ENCODE results near the gene GSDMA.

GSDMA gene

GRCh38 chr17:39925282-39926134 is 37.3 kb upstream of the GSDMA start:
- Histone ChIP-seq H3K36me3 (ENCODE audit: insufficient read depth, low read depth, low read length) (peaks cover 34% of the 10 kb centered on the region), H3K9me3 (ENCODE audit: insufficient read depth, low read depth, low read length) (no peaks in the 10 kb centered on the region), H3K9ac (ENCODE audit: low read depth, low read length) (peak overlapping the region; percentile 84; the same call in 1 of the 2 replicates), H3K27me3 (ENCODE audit: insufficient read depth, low read length) (no peaks in the 10 kb centered on the region), H3K4me1 (ENCODE audit: insufficient read depth, low read length) (peaks cover 4% of the 10 kb centered on the region; the same call in 1 of the 2 replicates), H3K4me3 (ENCODE audit: low read length) (no peak overlapping the region), H3K27ac (ENCODE audit: low read length) (no peak overlapping the region)

DNA sequence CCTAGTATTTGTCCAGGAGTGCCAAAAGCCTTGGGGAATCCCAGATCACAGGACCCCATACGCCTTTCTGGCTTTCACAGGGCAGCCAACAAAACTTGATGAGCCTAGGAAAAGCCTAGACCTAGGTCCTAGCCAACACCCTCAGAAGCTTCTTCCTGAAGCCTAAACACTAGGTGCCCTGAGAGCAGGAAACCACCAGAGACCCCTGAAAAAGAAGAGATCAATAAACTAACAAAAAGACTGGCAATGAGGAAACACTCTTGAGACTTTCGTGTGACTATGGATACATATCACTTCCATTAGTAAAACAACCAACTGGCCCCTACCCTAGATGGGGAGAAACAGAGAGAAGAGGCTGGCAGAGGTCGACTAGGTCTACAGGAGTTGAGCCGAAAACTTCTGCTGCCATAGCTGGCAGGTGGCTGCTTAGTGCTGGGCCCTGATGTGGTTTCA is 36.6 kb upstream of the GSDMA start:
- Histone ChIP-seq H3K9ac (ENCODE audit: low read depth, low read length) (peak overlapping the region; percentile 84; the same call in 1 of the 2 replicates), H3K27ac (ENCODE audit: low read length) (peak overlapping the region; percentile 72)

GRCh38 chr17:39926588-39927100 is 36.2 kb upstream of the GSDMA start:
- H3K9ac ChIP-seq (ENCODE audit: low read depth, low read length): peak overlapping the region; percentile 84; the same call in 1 of the 2 replicates
- H3K9me3 ChIP-seq (ENCODE audit: insufficient read depth, low read depth, low read length): no peaks in the 10 kb centered on the region
- H3K27ac ChIP-seq (ENCODE audit: low read length): peak overlapping the region; percentile 72
- peaks cover 4% of the 10 kb centered on the region; the same call in 1 of the 2 replicates for H3K4me1 ChIP-seq (ENCODE audit: insufficient read depth, low read length)
- no peaks in the 10 kb centered on the region for H3K27me3 ChIP-seq (ENCODE audit: insufficient read depth, low read length)
- peak overlapping the region; percentile 72 for H3K4me3 ChIP-seq (ENCODE audit: low read length)
- H3K36me3 ChIP-seq (ENCODE audit: insufficient read depth, low read depth, low read length): peaks cover 23% of the 10 kb centered on the region

More for the DNA sequence above, 36.6 kb upstream of the GSDMA start:
- Histone ChIP-seq H3K36me3 (ENCODE audit: insufficient read depth, low read depth, low read length) (peaks cover 28% of the 10 kb centered on the region), H3K9me3 (ENCODE audit: insufficient read depth, low read depth, low read length) (no peaks in the 10 kb centered on the region), H3K27me3 (ENCODE audit: insufficient read depth, low read length) (no peaks in the 10 kb centered on the region), H3K4me1 (ENCODE audit: insufficient read depth, low read length) (peaks cover 4% of the 10 kb centered on the region; the same call in 1 of the 2 replicates), H3K4me3 (ENCODE audit: low read length) (peak overlapping the region; percentile 72)

- H3K27me3 ChIP-seq (ENCODE audit: insufficient read depth, low read length): no peaks in the 10 kb centered on the region
- no peaks in the 10 kb centered on the region for H3K9me3 ChIP-seq (ENCODE audit: insufficient read depth, low read depth, low read length)
- peak within 1 kb of the TSS; percentile 72 for H3K27ac ChIP-seq (ENCODE audit: low read length)
- peak within 1 kb of the TSS; percentile 84; the same call in 1 of the 2 replicates for H3K9ac ChIP-seq (ENCODE audit: low read depth, low read length)
- peaks cover 4% of the 10 kb centered on the region; the same call in 1 of the 2 replicates for H3K4me1 ChIP-seq (ENCODE audit: insufficient read depth, low read length)
- peak within 1 kb of the TSS; percentile 72 for H3K4me3 ChIP-seq (ENCODE audit: low read length)
- H3K36me3 ChIP-seq (ENCODE audit: insufficient read depth, low read depth, low read length): peaks cover 16% of the 10 kb centered on the region
These were observed 35.5 kb upstream of the GSDMA start, which contains the start of the genes LRRC3C and ORMDL3 for GRCh38 chr17:39927101-39927928. Gene LRRC3C, plus strand, starts transcription at chr17:39927732. Its CDS starts 13,792 bp downstream, at chr17:39941524. Gene ORMDL3, minus strand, starts transcription at chr17:39927601. Its CDS starts 3,398 bp downstream, at chr17:39924203.

DNA sequence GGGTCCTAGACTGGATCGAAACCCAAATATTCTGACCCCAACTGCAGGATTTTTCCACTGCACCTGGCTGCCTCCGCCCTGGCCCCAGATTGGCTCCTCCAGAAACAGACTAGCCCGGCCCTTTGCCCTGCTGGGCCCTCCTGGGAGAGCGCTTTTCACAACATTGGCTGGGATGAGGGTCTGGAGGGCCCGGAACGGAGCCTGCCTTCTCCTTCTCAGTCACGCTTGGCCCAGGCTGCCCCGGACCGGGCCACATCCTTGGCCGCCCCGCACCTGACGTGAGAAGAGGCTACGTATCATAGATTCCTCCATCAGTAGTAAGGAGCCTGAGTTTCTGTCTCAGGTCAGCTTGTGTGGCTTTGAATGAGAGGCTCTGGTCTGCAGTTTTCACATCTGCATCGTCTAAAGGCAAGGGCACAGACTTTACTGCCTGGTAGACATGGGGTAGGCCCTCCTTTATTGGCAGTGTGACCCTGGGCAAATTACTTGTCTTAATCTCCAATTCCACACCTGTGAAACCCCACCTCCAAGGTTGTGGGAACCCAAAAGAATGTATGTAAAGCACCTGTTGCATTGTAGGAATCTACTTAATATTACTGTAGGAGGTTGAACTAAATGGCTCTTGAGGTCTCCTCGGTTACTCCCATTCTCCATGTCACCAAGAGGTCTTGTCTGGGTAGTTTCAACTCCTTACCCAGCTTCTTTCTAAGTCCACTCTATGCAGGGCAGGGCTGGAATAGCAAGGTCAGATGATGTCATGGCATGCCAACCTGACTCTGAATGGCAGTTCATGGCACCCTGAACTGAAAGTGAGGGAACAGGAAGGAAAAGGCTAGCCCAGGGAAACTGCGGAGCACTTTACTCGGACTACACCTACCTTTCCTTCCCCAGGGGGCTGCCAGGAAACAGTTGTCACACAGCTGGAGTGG is 34.6 kb upstream of the GSDMA start:
- no peaks in the 10 kb centered on the region for H3K27me3 ChIP-seq (ENCODE audit: insufficient read depth, low read length)
- H3K9ac ChIP-seq (ENCODE audit: low read depth, low read length): peak overlapping the region; percentile 64; the same call in 1 of the 2 replicates
- peaks cover 8% of the 10 kb centered on the region for H3K36me3 ChIP-seq (ENCODE audit: insufficient read depth, low read depth, low read length)
- H3K4me3 ChIP-seq (ENCODE audit: low read length): peak overlapping the region; percentile 72
- H3K9me3 ChIP-seq (ENCODE audit: insufficient read depth, low read depth, low read length): no peaks in the 10 kb centered on the region
- no peak overlapping the region for H3K27ac ChIP-seq (ENCODE audit: low read length)
- peaks cover 4% of the 10 kb centered on the region; the same call in 1 of the 2 replicates for H3K4me1 ChIP-seq (ENCODE audit: insufficient read depth, low read length)

GRCh38 chr17:39928858-39929645 is 33.8 kb upstream of the GSDMA start:
- no peaks in the 10 kb centered on the region for H3K9me3 ChIP-seq (ENCODE audit: insufficient read depth, low read depth, low read length)
- no peak overlapping the region for H3K9ac ChIP-seq (ENCODE audit: low read depth, low read length)
- H3K36me3 ChIP-seq (ENCODE audit: insufficient read depth, low read depth, low read length): no peaks in the 10 kb centered on the region
- H3K27ac ChIP-seq (ENCODE audit: low read length): no peak overlapping the region
- no peak overlapping the region for H3K4me3 ChIP-seq (ENCODE audit: low read length)
- H3K27me3 ChIP-seq (ENCODE audit: insufficient read depth, low read length): no peaks in the 10 kb centered on the region
- peaks cover 6% of the 10 kb centered on the region; the same call in 1 of the 2 replicates for H3K4me1 ChIP-seq (ENCODE audit: insufficient read depth, low read length)

- no peak overlapping the region for H3K4me3 ChIP-seq (ENCODE audit: low read length)
- H3K9ac ChIP-seq (ENCODE audit: low read depth, low read length): no peak overlapping the region
- peaks cover 8% of the 10 kb centered on the region; the same call in 1 of the 2 replicates for H3K4me1 ChIP-seq (ENCODE audit: insufficient read depth, low read length)
- no peaks in the 10 kb centered on the region for H3K9me3 ChIP-seq (ENCODE audit: insufficient read depth, low read depth, low read length)
- H3K27ac ChIP-seq (ENCODE audit: low read length): no peak overlapping the region
- no peaks in the 10 kb centered on the region for H3K27me3 ChIP-seq (ENCODE audit: insufficient read depth, low read length)
- no peaks in the 10 kb centered on the region for H3K36me3 ChIP-seq (ENCODE audit: insufficient read depth, low read depth, low read length)
These were observed 33.0 kb upstream of the GSDMA start for GRCh38 chr17:39929646-39930407.

GRCh38 chr17:39933912-39934311 is 28.9 kb upstream of the GSDMA start:
- no peaks in the 10 kb centered on the region for H3K27me3 ChIP-seq (ENCODE audit: insufficient read depth, low read length)
- no peak overlapping the region for H3K4me3 ChIP-seq (ENCODE audit: low read length)
- H3K9ac ChIP-seq (ENCODE audit: low read depth, low read length): no peak overlapping the region; the same call in 1 of the 2 replicates
- H3K9me3 ChIP-seq (ENCODE audit: insufficient read depth, low read depth, low read length): no peaks in the 10 kb centered on the region
- peaks cover 4% of the 10 kb centered on the region for H3K4me1 ChIP-seq (ENCODE audit: insufficient read depth, low read length)
- no peaks in the 10 kb centered on the region for H3K36me3 ChIP-seq (ENCODE audit: insufficient read depth, low read depth, low read length)
- no peak overlapping the region for H3K27ac ChIP-seq (ENCODE audit: low read length)

GRCh38 chr17:39934324-39934723 is 28.5 kb upstream of the GSDMA start:
- H3K4me1 ChIP-seq (ENCODE audit: insufficient read depth, low read length): peaks cover 4% of the 10 kb centered on the region
- no peaks in the 10 kb centered on the region for H3K9me3 ChIP-seq (ENCODE audit: insufficient read depth, low read depth, low read length)
- no peaks in the 10 kb centered on the region for H3K36me3 ChIP-seq (ENCODE audit: insufficient read depth, low read depth, low read length)
- H3K27ac ChIP-seq (ENCODE audit: low read length): no peak overlapping the region
- no peaks in the 10 kb centered on the region for H3K27me3 ChIP-seq (ENCODE audit: insufficient read depth, low read length)
- no peak overlapping the region for H3K4me3 ChIP-seq (ENCODE audit: low read length)
- no peak overlapping the region; the same call in 1 of the 2 replicates for H3K9ac ChIP-seq (ENCODE audit: low read depth, low read length)

All from iPS-20b (cell line).